ENCODE data around the gene RPL32. TPM values are rescaled to one million over a fixed set of nuclear protein-coding genes. Genes with fewer than 3 reads are reported as not detected.
"Not testable (repeated sequence)": the region's sequence is repeated elsewhere in the genome, so short reads cannot be mapped to it uniquely, and the experiment has no call there.

Gene RPL32
- total RNA-seq, 1 donor from 2014 or later = 972 TPM

DNA sequence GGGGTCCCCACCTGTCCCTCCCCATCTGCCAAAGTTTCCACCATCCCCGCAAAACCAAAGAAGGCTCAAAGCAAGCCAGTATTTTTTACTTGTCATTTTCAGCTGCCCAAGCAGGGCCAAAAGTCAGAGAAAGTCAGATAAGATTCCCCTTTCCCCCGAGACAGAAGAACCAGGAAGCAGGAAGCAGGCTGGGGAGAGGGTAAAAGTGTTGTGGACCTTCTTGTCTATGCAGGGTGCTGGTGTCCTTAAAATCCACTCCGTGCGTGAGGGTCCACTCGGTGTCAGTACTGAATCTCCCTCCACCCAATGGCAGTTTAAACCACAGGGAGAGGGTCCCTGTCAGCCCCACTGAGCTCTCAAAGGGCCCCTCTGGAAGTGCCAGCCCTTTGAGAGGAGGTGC, 20.2 kb upstream of the RPL32 start:
- Mint-ChIP-seq H3K4me1 (ENCODE audit: low read depth) (no peaks in the 10 kb centered on the region), H3K36me3 (ENCODE audit: low read depth) (no peaks in the 10 kb centered on the region), H3K9me3 (ENCODE audit: low read depth) (peaks cover 5% of the 10 kb centered on the region), H3K27me3 (ENCODE audit: low read depth) (peaks cover 2% of the 10 kb centered on the region), H3K4me3 (ENCODE audit: unreplicated experiment) (no peak overlapping the region), H3K27ac (ENCODE audit: unreplicated experiment) (no peak overlapping the region)
- DNase-seq (ENCODE audit: low spot score) = no peak
- TF ChIP-seq, protein P1, sequence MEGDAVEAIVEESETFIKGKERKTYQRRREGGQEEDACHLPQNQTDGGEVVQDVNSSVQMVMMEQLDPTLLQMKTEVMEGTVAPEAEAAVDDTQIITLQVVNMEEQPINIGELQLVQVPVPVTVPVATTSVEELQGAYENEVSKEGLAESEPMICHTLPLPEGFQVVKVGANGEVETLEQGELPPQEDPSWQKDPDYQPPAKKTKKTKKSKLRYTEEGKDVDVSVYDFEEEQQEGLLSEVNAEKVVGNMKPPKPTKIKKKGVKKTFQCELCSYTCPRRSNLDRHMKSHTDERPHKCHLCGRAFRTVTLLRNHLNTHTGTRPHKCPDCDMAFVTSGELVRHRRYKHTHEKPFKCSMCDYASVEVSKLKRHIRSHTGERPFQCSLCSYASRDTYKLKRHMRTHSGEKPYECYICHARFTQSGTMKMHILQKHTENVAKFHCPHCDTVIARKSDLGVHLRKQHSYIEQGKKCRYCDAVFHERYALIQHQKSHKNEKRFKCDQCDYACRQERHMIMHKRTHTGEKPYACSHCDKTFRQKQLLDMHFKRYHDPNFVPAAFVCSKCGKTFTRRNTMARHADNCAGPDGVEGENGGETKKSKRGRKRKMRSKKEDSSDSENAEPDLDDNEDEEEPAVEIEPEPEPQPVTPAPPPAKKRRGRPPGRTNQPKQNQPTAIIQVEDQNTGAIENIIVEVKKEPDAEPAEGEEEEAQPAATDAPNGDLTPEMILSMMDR (IDR thresholded peaks at IDR 0.05) = no peak

- no peak overlapping the region for H3K27ac Mint-ChIP-seq (ENCODE audit: unreplicated experiment)
- H3K4me3 Mint-ChIP-seq (ENCODE audit: unreplicated experiment) = no peak overlapping the region
- TF ChIP-seq, protein P1 (IDR thresholded peaks at IDR 0.05) = no peak
- no peak for DNase-seq (ENCODE audit: low spot score)
- no peaks in the 10 kb centered on the region for H3K4me1 Mint-ChIP-seq (ENCODE audit: low read depth)
- H3K27me3 Mint-ChIP-seq (ENCODE audit: low read depth) = peaks cover 2% of the 10 kb centered on the region
- no peaks in the 10 kb centered on the region for H3K9me3 Mint-ChIP-seq (ENCODE audit: low read depth)
- H3K36me3 Mint-ChIP-seq (ENCODE audit: low read depth) = no peaks in the 10 kb centered on the region
These were observed 18.5 kb upstream of the RPL32 start for GRCh38 chr3:12859840-12860239.

GRCh38 chr3:12856626-12857025, 15.3 kb upstream of the RPL32 start:
- H3K27me3 Mint-ChIP-seq (ENCODE audit: low read depth) = peaks cover 9% of the 10 kb centered on the region
- TF ChIP-seq, protein P1 (IDR thresholded peaks at IDR 0.05) = no peak
- H3K36me3 Mint-ChIP-seq (ENCODE audit: low read depth) = no peaks in the 10 kb centered on the region

DNA sequence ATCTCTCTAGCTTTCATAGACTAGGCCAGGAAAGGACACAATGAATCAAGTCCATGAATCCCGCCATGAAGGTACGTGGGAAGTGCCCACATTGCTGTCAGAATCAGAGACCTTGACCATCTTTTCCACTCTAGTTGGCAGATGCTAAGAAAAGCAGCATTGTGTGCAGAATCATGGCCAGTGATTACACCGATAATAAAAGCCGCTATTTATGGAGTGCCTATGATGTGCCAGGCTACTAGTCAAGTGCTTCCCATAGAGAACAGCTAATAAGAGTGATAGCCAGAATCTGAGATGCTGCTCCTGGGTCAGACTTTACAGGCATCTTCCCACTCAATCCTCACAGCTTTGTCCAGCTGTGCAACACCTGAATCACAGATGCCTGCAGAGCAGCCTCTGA, 13.2 kb upstream of the RPL32 start:
- TF ChIP-seq, protein P1 (IDR thresholded peaks at IDR 0.05) = no peak
- DNase-seq (ENCODE audit: low spot score) = no peak
- Mint-ChIP-seq H3K27ac (ENCODE audit: unreplicated experiment) (no peak overlapping the region), H3K4me3 (ENCODE audit: unreplicated experiment) (no peak overlapping the region), H3K27me3 (ENCODE audit: low read depth) (peaks cover 7% of the 10 kb centered on the region), H3K4me1 (ENCODE audit: low read depth) (no peaks in the 10 kb centered on the region), H3K36me3 (ENCODE audit: low read depth) (no peaks in the 10 kb centered on the region), H3K9me3 (ENCODE audit: low read depth) (no peaks in the 10 kb centered on the region)

More at GRCh38 chr3:12856626-12857025, 15.3 kb upstream of the RPL32 start:
- Mint-ChIP-seq H3K9me3 (ENCODE audit: low read depth) (no peaks in the 10 kb centered on the region), H3K27ac (ENCODE audit: unreplicated experiment) (no peak overlapping the region), H3K4me3 (ENCODE audit: unreplicated experiment) (no peak overlapping the region), H3K4me1 (ENCODE audit: low read depth) (no peaks in the 10 kb centered on the region)
- DNase-seq (ENCODE audit: low spot score) = no peak

GRCh38 chr3:12853847-12854246, 12.5 kb upstream of the RPL32 start:
- not testable (repeated sequence) for H3K9me3 Mint-ChIP-seq (ENCODE audit: low read depth); H3K4me3 Mint-ChIP-seq (ENCODE audit: unreplicated experiment); H3K27ac Mint-ChIP-seq (ENCODE audit: unreplicated experiment); H3K4me1 Mint-ChIP-seq (ENCODE audit: low read depth); H3K36me3 Mint-ChIP-seq (ENCODE audit: low read depth); DNase-seq (ENCODE audit: low spot score); H3K27me3 Mint-ChIP-seq (ENCODE audit: low read depth)

DNA sequence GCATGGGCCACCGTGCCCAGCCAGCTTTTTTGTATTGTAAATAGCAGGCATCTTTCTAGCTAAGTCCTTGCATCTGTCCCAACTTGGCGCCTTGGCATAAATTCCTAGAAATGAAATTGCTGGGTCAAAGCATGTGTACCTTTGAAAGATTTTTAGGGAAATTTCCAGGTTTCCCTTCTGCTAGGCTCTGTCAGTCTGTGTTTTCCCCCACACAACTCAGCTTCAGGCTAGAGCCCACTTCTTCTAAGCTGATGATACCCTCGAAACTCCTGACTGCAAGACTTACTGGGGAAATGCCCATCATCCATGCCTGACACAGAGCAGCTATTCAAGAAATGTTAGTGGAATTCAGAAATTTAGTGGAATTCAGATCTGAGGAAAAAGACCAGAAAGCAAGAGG, 10.8 kb upstream of the RPL32 start:
- Mint-ChIP-seq H3K4me1 (ENCODE audit: low read depth) (no peaks in the 10 kb centered on the region), H3K9me3 (ENCODE audit: low read depth) (no peaks in the 10 kb centered on the region), H3K4me3 (ENCODE audit: unreplicated experiment) (no peak overlapping the region), H3K27ac (ENCODE audit: unreplicated experiment) (no peak overlapping the region), H3K27me3 (ENCODE audit: low read depth) (peaks cover 7% of the 10 kb centered on the region), H3K36me3 (ENCODE audit: low read depth) (no peaks in the 10 kb centered on the region)
- DNase-seq (ENCODE audit: low spot score) = no peak
- TF ChIP-seq, protein P1 (IDR thresholded peaks at IDR 0.05) = no peak
